HG03354 (cell line): ENCODE data around the gene C20orf204.
A peak's percentile ranks its signal among the peaks of the same experiment; 100 is the strongest.

Experiments used
- ATAC-seq: cut with Tn5 transposase; IDR thresholded peaks from one replicate; pipeline ENCODE4 v1.9.1; 2021; ENCODE audit warnings: mild to moderate bottlenecking; ENCODE audit not compliant: unreplicated experiment, poor library complexity, severe bottlenecking

Gene C20orf204

GRCh38 chr20:64052987-64053840 is 17.2 kb downstream of the C20orf204 start:
- no peak for ATAC-seq

- ATAC-seq = no peak
Observed at GRCh38 chr20:64053841-64054661, 18.1 kb downstream of the C20orf204 start.

GRCh38 chr20:64055396-64055892 is 19.5 kb downstream of the C20orf204 start:
- no peak for ATAC-seq

- no peak for ATAC-seq
Observed at GRCh38 chr20:64055893-64056638, 20.1 kb downstream of the C20orf204 start.

GRCh38 chr20:64056639-64056888 is 20.6 kb downstream of the C20orf204 start:
- ATAC-seq = no peak

- no peak for ATAC-seq
Observed at GRCh38 chr20:64056889-64057627, 21.1 kb downstream of the C20orf204 start.

GRCh38 chr20:64057628-64058498 is 21.9 kb downstream of the C20orf204 start:
- ATAC-seq = no peak

- ATAC-seq = no peak
Observed at GRCh38 chr20:64058536-64058935, 22.6 kb downstream of the C20orf204 start.

GRCh38 chr20:64062276-64062595 is 26.3 kb downstream of the C20orf204 start:
- ATAC-seq = no peak

GRCh38 chr20:64062596-64063388 is 26.8 kb downstream of the C20orf204 start, which contains the start of gene TCEA2:
Gene TCEA2, plus strand, starts transcription at chr20:64063198. Its CDS starts 115 bp downstream, at chr20:64063313.
- peak; percentile 81 for ATAC-seq

GRCh38 chr20:64063389-64064144 is 27.6 kb downstream of the C20orf204 start:
- peak; percentile 6 for ATAC-seq

GRCh38 chr20:64064145-64064698 is 28.2 kb downstream of the C20orf204 start:
- ATAC-seq = no peak

GRCh38 chr20:64065062-64065973 is 29.3 kb downstream of the C20orf204 start:
- ATAC-seq = no peak

GRCh38 chr20:64065974-64066343 is 30.0 kb downstream of the C20orf204 start:
- no peak for ATAC-seq

GRCh38 chr20:64067005-64067632 is 31.1 kb downstream of the C20orf204 start:
- ATAC-seq = no peak
